Breast epithelium (tissue), 4 donors: ENCODE measurements around the gene MAN1C1. TPM values are rescaled to one million over a fixed set of nuclear protein-coding genes. Genes with fewer than 3 reads are reported as not detected.

Source experiments
- DNase-seq, 2 donors: peaks; one replicate each; pipeline ENCODE4 v3.0.0-alpha.2; 2019; ENCODE audit warnings: low spot score in 2 of 2
- H3K27ac ChIP-seq, 2 donors: fragments of 200-600 bp; sonication (generic) in 1 of 2; one replicate each; pipeline ENCODE4 v1.5.1; 2016 to 2019; ENCODE audit warnings: mild to moderate bottlenecking in 1 of 2
- H3K27me3 ChIP-seq, 2 donors: fragments of 200-600 bp; sonication (generic) in 1 of 2; one replicate each; pipeline versions ENCODE4 v1.5.1 to v1.6.0; 2017 to 2019; ENCODE audit warnings: control low read depth in 1 of 2, mild to moderate bottlenecking in 1 of 2
- H3K36me3 ChIP-seq: fragments of 200-600 bp; one replicate; pipeline ENCODE4 v1.5.1; 2019
- H3K4me1 ChIP-seq, 2 donors: fragments of 200-600 bp; sonication (generic); one replicate each; pipeline ENCODE4 v1.5.1; 2016 to 2019; ENCODE audit warnings: control low read depth in 1 of 2
- H3K4me3 ChIP-seq, 3 donors: fragments of 200-600 bp; sonication (generic); 1 replicate in 2 of 3; 2 replicates in 1 of 3; pipeline ENCODE4 v1.5.1; 2016 to 2019; ENCODE audit warnings: mild to moderate bottlenecking in 3 of 3, moderate library complexity in 2 of 3
- H3K9me3 ChIP-seq, 2 donors: fragments of 200-600 bp; sonication (generic) in 1 of 2; one replicate each; pipeline ENCODE4 v1.5.1; 2016 to 2019; ENCODE audit warnings: control low read depth in 1 of 2
- POLR2A ChIP-seq: fragments of 450-650 bp; IDR thresholded peaks from one replicate; pipeline ENCODE4 v1.6.1; 2016; ENCODE audit warnings: antibody characterized with exemption, mild to moderate bottlenecking, moderate library complexity
- POLR2AphosphoS5 ChIP-seq, 3 donors: sonication (generic); formaldehyde crosslinking; IDR thresholded peaks; one replicate each; pipeline ENCODE4 v1.6.1; 2017; ENCODE audit warnings: antibody characterized with exemption in 3 of 3
- intact Hi-C: fragments of 100-400 bp; cut with DNase I; formaldehyde crosslinking; loops from one replicate; pipeline ENCODE4 v1.15.1; 2023; ENCODE audit warnings: low total_unique reads
- total RNA-seq, 3 donors: library from RNA; depleted of rRNA; stranded (reverse); fragments of >200 nt; gene quantifications; one replicate each; pipeline ENCODE4 v1.1.0, GENCODE V29; 2016
- TF ChIP-seq, protein P1 (sequence below), 3 donors: fragments of 450-650 bp; IDR thresholded peaks; one replicate each; pipeline ENCODE4 v1.5.1; 2016 to 2017; ENCODE audit warnings: antibody characterized with exemption in 3 of 3, mild to moderate bottlenecking in 3 of 3, moderate library complexity in 3 of 3

Gene MAN1C1
- total RNA-seq, 3 donors from 2014 or later, result 6.7 to 13.8 (median 6.9) TPM

DNA sequence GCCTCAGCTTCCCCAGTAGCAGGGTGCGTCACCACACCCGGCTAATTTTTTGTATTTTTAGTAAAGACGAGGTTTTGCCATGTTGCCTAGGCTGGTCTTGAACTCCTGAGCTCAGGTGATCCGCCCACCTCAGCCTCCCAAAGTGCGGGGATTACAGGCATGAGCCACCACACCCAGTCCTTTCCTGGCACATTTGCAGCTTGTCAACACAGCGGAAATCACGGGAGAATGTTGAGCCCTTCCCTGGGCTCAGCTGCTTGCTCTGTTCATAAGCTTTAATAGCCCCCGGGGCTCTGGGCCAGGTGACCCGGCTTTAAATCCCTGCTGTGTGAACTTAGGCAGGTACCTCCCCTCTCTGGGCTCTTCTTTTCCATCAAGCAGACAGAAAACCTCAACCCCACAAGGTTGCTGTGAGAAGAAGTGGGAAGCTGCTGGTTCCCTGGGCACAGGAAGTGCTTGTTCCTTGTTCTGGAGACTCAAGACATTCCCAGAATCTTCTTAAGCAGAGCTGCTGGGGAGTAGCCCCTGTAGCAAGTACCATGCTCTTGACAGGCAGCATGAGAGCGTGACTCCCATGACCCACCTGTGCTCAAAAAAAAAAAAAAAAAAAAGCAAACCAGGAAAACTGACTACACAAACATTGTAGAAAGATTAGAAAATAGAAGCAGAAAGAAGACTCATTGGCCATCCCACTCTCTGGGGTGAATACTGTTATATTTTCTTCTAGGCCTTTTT lies 168.9 kb downstream of the MAN1C1 start:
- no peaks in the 10 kb centered on the region for H3K27me3 ChIP-seq
- H3K9me3 ChIP-seq, result no peaks in the 10 kb centered on the region
- DNase-seq, result no peak
- peaks cover 0 to 3% of the 10 kb centered on the region in 2 donors for H3K4me1 ChIP-seq
- intact Hi-C loops, result no loop called here
- H3K36me3 ChIP-seq, result no peaks in the 10 kb centered on the region
- no peak overlapping the region for H3K27ac ChIP-seq
- no peak overlapping the region for H3K4me3 ChIP-seq
- no peak for TF ChIP-seq POLR2AphosphoS5 (IDR thresholded peaks at IDR 0.05)
- TF ChIP-seq POLR2A, result no peak
- TF ChIP-seq, protein P1, sequence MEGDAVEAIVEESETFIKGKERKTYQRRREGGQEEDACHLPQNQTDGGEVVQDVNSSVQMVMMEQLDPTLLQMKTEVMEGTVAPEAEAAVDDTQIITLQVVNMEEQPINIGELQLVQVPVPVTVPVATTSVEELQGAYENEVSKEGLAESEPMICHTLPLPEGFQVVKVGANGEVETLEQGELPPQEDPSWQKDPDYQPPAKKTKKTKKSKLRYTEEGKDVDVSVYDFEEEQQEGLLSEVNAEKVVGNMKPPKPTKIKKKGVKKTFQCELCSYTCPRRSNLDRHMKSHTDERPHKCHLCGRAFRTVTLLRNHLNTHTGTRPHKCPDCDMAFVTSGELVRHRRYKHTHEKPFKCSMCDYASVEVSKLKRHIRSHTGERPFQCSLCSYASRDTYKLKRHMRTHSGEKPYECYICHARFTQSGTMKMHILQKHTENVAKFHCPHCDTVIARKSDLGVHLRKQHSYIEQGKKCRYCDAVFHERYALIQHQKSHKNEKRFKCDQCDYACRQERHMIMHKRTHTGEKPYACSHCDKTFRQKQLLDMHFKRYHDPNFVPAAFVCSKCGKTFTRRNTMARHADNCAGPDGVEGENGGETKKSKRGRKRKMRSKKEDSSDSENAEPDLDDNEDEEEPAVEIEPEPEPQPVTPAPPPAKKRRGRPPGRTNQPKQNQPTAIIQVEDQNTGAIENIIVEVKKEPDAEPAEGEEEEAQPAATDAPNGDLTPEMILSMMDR (IDR thresholded peaks at IDR 0.05), result no peak

DNA sequence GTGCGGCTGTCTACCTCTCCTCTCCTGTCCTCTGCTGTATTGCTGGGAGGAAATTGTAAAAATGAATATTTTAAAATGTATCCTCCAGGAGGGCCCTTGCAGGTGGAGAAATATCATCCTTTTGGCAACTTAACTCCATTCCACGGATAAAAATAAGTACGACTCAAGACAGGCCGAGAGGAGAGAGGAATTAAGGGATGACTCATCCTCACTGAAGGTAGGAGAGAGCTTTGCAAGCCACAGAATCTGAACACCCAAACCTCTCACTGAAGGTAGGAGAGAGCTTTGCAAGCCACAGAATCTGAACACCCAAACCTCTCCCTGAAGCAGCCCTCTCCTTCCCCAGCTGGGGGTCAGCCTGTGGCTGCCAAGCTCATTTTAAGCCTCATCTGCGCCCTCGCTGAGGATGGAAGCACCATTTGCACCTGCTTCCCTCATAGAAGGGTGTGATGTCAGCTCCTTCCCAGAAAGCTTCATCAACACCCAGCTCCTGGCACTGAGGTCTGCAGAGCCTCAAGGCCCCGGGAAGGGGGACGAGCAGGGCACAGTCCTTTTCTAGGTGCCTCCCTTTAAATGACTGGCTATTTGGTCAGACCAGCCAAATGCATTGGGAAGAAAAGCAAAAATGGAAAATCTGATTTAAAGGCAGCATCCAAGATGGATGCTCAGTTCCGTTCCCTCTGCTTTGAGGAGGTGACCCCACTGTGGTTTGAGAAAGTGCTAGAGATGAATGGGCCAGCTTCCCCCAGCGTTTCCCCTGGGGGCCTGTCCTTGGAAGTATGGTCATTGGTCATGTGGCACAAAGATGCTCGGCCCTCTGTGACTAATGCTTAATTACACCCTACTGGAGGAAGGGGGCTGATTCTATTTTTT lies 170.5 kb downstream of the MAN1C1 start:
- intact Hi-C loops, result no loop called here
- TF ChIP-seq POLR2AphosphoS5 (IDR thresholded peaks at IDR 0.05) (no peak), POLR2A (no peak)
- TF ChIP-seq, protein P1 (IDR thresholded peaks at IDR 0.05), result no peak
- H3K4me3 ChIP-seq, result no peak overlapping the region
- no peak overlapping the region for H3K27ac ChIP-seq
- DNase-seq, result no peak
- no peaks in the 10 kb centered on the region for H3K36me3 ChIP-seq
- no peaks in the 10 kb centered on the region for H3K27me3 ChIP-seq
- H3K4me1 ChIP-seq, result no peaks in the 10 kb centered on the region
- no peaks in the 10 kb centered on the region for H3K9me3 ChIP-seq

DNA sequence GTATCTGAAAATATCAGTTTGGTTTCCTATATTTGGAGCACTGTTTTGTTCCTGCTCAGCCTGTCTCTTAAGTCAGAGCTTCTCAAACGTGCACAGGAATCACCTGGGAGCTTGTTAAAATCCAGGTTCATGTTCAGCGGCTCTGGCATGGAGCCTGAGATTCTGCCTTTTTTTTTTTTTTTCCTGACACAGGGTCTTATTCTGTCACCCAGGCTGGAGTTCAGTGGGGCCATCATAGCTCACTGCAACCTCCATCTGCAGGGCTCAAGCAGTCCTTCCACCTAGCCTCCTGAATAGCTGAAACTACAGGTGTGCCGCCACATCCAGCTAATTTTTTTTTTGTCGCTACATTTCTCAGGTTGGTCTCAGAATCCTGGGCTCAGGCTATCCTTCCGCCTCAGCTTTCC lies 171.2 kb downstream of the MAN1C1 start:
- H3K36me3 ChIP-seq, result no peaks in the 10 kb centered on the region
- H3K27me3 ChIP-seq, result no peaks in the 10 kb centered on the region
- no peaks in the 10 kb centered on the region for H3K9me3 ChIP-seq
- no peak overlapping the region for H3K27ac ChIP-seq
- no peak overlapping the region for H3K4me3 ChIP-seq
- H3K4me1 ChIP-seq, result no peaks in the 10 kb centered on the region
- no peak for TF ChIP-seq POLR2AphosphoS5 (IDR thresholded peaks at IDR 0.05)
- TF ChIP-seq, protein P1 (IDR thresholded peaks at IDR 0.05), result no peak
- no peak for TF ChIP-seq POLR2A
- DNase-seq, result no peak
- intact Hi-C loops, result no loop called here

DNA sequence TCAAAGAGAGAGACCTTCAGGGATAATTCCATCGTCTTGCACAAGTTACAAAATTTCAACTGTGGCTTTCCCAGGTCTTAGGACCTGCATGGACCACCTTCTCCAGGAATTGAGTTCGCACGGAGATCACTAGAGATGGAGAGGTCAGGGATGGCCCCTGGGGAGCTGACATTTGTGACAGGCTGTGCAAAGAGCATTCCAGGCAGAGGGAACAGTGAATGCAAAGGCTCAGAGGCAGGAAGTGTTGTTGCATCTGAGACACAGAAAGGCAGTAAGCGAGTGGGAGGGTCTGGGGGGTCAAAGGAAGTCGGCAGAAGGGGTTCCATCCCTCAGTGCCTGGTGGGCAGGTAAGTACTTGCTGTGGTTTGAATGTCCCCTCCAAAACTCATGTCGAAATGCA lies 173.9 kb downstream of the MAN1C1 start:
- intact Hi-C loops, result no loop called here
- Histone ChIP-seq H3K4me3 (no peak overlapping the region), H3K9me3 (no peaks in the 10 kb centered on the region), H3K36me3 (no peaks in the 10 kb centered on the region), H3K27me3 (no peaks in the 10 kb centered on the region), H3K4me1 (no peaks in the 10 kb centered on the region), H3K27ac (no peak overlapping the region)
- DNase-seq, result no peak
- TF ChIP-seq, protein P1 (IDR thresholded peaks at IDR 0.05), result no peak
- no peak for TF ChIP-seq POLR2AphosphoS5 (IDR thresholded peaks at IDR 0.05)
- TF ChIP-seq POLR2A, result no peak

DNA sequence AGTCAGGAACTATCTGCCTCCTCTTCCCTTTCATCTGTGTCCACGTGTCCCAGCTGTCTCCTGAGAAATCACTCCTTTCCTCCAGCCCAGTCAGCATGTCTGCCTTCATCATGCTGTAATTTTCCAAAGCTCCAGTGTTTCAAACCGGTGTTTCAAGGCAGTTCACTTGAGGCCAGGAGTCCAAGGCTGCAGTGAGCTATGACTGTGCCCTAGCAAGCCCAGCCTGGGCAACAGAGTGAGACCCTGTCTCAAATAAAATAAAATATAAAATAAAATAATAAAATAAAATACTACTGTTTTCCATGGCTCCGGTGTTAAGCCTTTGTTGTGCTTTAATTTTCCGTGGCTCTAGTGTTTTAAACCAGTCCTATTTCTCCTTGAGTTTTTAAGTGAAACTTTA lies 175.5 kb downstream of the MAN1C1 start:
- Histone ChIP-seq H3K4me3 (no peak overlapping the region), H3K36me3 (no peaks in the 10 kb centered on the region), H3K27ac (no peak overlapping the region), H3K27me3 (no peaks in the 10 kb centered on the region), H3K9me3 (no peaks in the 10 kb centered on the region), H3K4me1 (peaks cover 0 to 4% of the 10 kb centered on the region in 2 donors)
- intact Hi-C loops, result no loop called here
- DNase-seq, result no peak
- TF ChIP-seq POLR2AphosphoS5 (IDR thresholded peaks at IDR 0.05) (no peak), POLR2A (no peak)
- TF ChIP-seq, protein P1 (IDR thresholded peaks at IDR 0.05), result no peak
